ENCODE data around the gene NOL3. TPM values are rescaled to one million over a fixed set of nuclear protein-coding genes. Genes with fewer than 3 reads are reported as not detected.

Gene NOL3
- total and polyA plus RNA-seq, 2 donors (not counting 3 experiments of a cell fraction or from before 2014, with no cell fraction given), result 16.0 to 19.4 TPM

DNA sequence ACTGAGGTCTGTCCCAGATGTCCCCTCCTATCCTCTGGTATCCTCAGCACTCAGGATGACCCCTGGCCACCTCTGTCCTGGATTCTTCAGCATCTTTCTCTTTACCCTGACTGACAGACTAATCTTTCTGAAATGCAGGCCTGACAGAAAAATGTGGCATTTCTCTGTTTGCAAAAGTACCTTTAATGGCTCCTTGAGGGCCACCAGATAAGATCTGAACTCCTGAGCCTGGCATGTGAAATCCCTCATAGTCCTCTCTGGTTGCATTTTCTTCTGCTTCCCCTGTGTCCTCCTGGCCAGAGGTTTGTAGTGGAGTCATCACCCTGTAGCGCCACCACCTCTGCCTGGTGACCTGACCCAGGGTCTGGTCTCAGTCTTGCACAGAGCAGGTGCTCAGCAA, 26.5 kb downstream of the NOL3 start:
- intact Hi-C loops (cut with micrococcal nuclease), result loop anchor here (10.0 kb wide), 1 partner anchor 198 kb away; the partner anchor contains the start of gene TPPP3
- Histone ChIP-seq H4K20me1 (replicated peaks; ENCODE audit: control insufficient read depth, extremely low read depth, insufficient read depth, low read length) (no peaks in the 10 kb centered on the region), H3K4me2 (ENCODE audit: insufficient read depth, low read length) (no peak overlapping the region), H3K9ac (replicated peaks; ENCODE audit: extremely low read depth, insufficient read depth, low read length) (no peak overlapping the region), H3K9me1 (replicated peaks; ENCODE audit: control insufficient read depth, extremely low read depth, insufficient read depth, low read length) (no peaks in the 10 kb centered on the region), H3K9me3 (replicated peaks; ENCODE audit: control insufficient read depth, insufficient read depth, low read length) (no peaks in the 10 kb centered on the region), H3K4me1 (ENCODE audit: control insufficient read depth, extremely low read depth, insufficient read depth, low read length) (peaks cover 17% of the 10 kb centered on the region), H2AFZ (ENCODE audit: low read depth, low read length) (no peak overlapping the region), H3K79me2 (ENCODE audit: control insufficient read depth, insufficient read depth, low read length) (peaks cover 46% of the 10 kb centered on the region), H3K27me3 (ENCODE audit: control insufficient read depth in 2 of 2, insufficient read depth in 2 of 2, low read length in 2 of 2) (no peaks in the 10 kb centered on the region), H3K36me3 (ENCODE audit: control insufficient read depth in 2 of 2, extremely low read depth in 1 of 2, insufficient read depth in 2 of 2, low read length in 2 of 2) (peaks cover 19 to 52% of the 10 kb centered on the region in 2 experiments), H3K4me3 (replicated peaks in 1 of 3; ENCODE audit: insufficient read depth in 1 of 3, low read depth in 1 of 3, low read length in 3 of 3) (no peak overlapping the region), H3K27ac (ENCODE audit: insufficient read depth, low read depth, low read length) (no peak overlapping the region)
- TF ChIP-seq MYC (IDR thresholded peaks at IDR 0.05; ENCODE audit: low read depth, low read length) (no peak), GATA2 (IDR thresholded peaks at IDR 0.05; ENCODE audit: insufficient read depth, insufficient read length, low read depth, low read length) (no peak), POLR2A (IDR thresholded peaks at IDR 0.05; ENCODE audit: low read depth, low read length) (no peak), EZH2 (IDR thresholded peaks at IDR 0.05; ENCODE audit: borderline replicate concordance, low read depth, low read length, severe bottlenecking) (no peak), CTCF (IDR thresholded peaks at IDR 0.05; ENCODE audit: extremely low read depth in 1 of 2, insufficient read depth in 1 of 2, low read depth in 1 of 2, low read length in 2 of 2) (no peak), POLR2AphosphoS5 (IDR thresholded peaks at IDR 0.05; ENCODE audit: insufficient read depth, low read depth, low read length) (no peak), FOS (IDR thresholded peaks at IDR 0.05; ENCODE audit: borderline replicate concordance, insufficient read depth, low read length) (no peak), JUN (IDR thresholded peaks at IDR 0.05; ENCODE audit: borderline replicate concordance, insufficient read depth, insufficient read length, low read depth) (no peak)
- TF ChIP-seq, protein P1, sequence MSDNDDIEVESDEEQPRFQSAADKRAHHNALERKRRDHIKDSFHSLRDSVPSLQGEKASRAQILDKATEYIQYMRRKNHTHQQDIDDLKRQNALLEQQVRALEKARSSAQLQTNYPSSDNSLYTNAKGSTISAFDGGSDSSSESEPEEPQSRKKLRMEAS (IDR thresholded peaks at IDR 0.05; ENCODE audit: insufficient read depth, insufficient read length), result no peak
- DNase-seq (ENCODE audit: low read depth, low spot score), result no peak
- dilution Hi-C loops (cut with MboI; ENCODE audit: extremely low pct_ligation_motif_present, low sequenced_read_pairs), result no loop called here
- CTCF ChIA-PET, result interaction anchor here (1.5 to 2.4 kb wide), 6 partner anchors 10 to 64 kb away, joined by 3 to 9 read pairs (median 6); no protein-coding TSS in a partner anchor
- POLR2A ChIA-PET, result interaction anchor here (1.7 kb wide), 1 partner anchor 51 kb away, joined by 6 read pairs; the partner anchor contains the start of gene FHOD1
- no TSS peak for BruUV-seq (replicated peaks)
- FAIRE-seq, result no peak
